GM21529 (cell line): ENCODE data around the gene IGSF23.

Experiments
- ATAC-seq: cut with Tn5 transposase; IDR thresholded peaks from one replicate; pipeline ENCODE4 v1.9.1; 2021; ENCODE audit not compliant: unreplicated experiment

The IGSF23 gene

GRCh38 chr19:44640518-44640917, 27.2 kb downstream of the IGSF23 start:
- ATAC-seq: no peak

GRCh38 chr19:44641501-44642265, 28.3 kb downstream of the IGSF23 start:
- no peak for ATAC-seq

GRCh38 chr19:44642377-44642776, 29.0 kb downstream of the IGSF23 start:
- no peak for ATAC-seq

GRCh38 chr19:44643605-44644401, 30.4 kb downstream of the IGSF23 start, which contains the start of gene PVR:
Gene PVR (plus strand): TSS chr19:44643910. CDS start chr19:44644097, 187 bp downstream.
- no peak for ATAC-seq

- no peak for ATAC-seq
Observed at GRCh38 chr19:44644402-44645016, 31.1 kb downstream of the IGSF23 start.

- ATAC-seq: no peak
Observed at GRCh38 chr19:44645407-44646048, 32.2 kb downstream of the IGSF23 start.

GRCh38 chr19:44646049-44646416, 32.7 kb downstream of the IGSF23 start:
- ATAC-seq: no peak

GRCh38 chr19:44647144-44647543, 33.8 kb downstream of the IGSF23 start:
- ATAC-seq: no peak

- no peak for ATAC-seq
Observed at GRCh38 chr19:44648631-44649251, 35.4 kb downstream of the IGSF23 start.

- no peak for ATAC-seq
Observed at GRCh38 chr19:44649578-44650145, 36.3 kb downstream of the IGSF23 start.

- no peak for ATAC-seq
Observed at GRCh38 chr19:44653343-44653742, 40.0 kb downstream of the IGSF23 start.

- ATAC-seq: peak; percentile 84
Observed at GRCh38 chr19:44653977-44654774, 40.8 kb downstream of the IGSF23 start.

GRCh38 chr19:44657211-44657921, 44.0 kb downstream of the IGSF23 start:
- ATAC-seq: no peak

GRCh38 chr19:44658069-44658733, 44.8 kb downstream of the IGSF23 start:
- no peak for ATAC-seq

GRCh38 chr19:44660081-44660480, 46.7 kb downstream of the IGSF23 start:
- no peak for ATAC-seq

- ATAC-seq: no peak
Observed at GRCh38 chr19:44661205-44661604, 47.8 kb downstream of the IGSF23 start.

GRCh38 chr19:44661904-44662303, 48.5 kb downstream of the IGSF23 start:
- no peak for ATAC-seq

GRCh38 chr19:44662691-44663385, 49.5 kb downstream of the IGSF23 start:
- ATAC-seq: no peak
